KBM-7 (cell line): ENCODE results near the gene GDE1.
A peak's percentile ranks its signal among the peaks of the same experiment; 100 is the strongest.

Source experiments
- DNase-seq: peaks from one replicate; pipeline ENCODE4 v3.0.0-alpha.2; 2015
- in situ Hi-C: fragments of 300-500 bp; cut with MboI; formaldehyde crosslinking; loops from 2 replicates; pipeline ENCODE4 v1.14.3; 2020; ENCODE audit warnings: low sequenced_read_pairs, low pct_unique_long_range_greater_than_20kb, mixed read lengths

GDE1 gene

GRCh38 chr16:19524616-19525384, 2.9 kb upstream of the GDE1 start:
- in situ Hi-C loops: no loop called here
- peak; percentile 68 for DNase-seq

- in situ Hi-C loops: no loop called here
- no peak for DNase-seq
Observed at GRCh38 chr16:19524356-19524615, 2.4 kb upstream of the GDE1 start.

- peak; percentile 95 for DNase-seq
- in situ Hi-C loops: no loop called here
Observed at GRCh38 chr16:19523559-19524355, 1.9 kb upstream of the GDE1 start, which contains the start of gene CCP110. Gene CCP110, plus strand, starts transcription at chr16:19523942. Its CDS starts 3,940 bp downstream, at chr16:19527882.

- DNase-seq: no peak
- in situ Hi-C loops: no loop called here
Observed at GRCh38 chr16:19523184-19523558, 1.3 kb upstream of the GDE1 start.

- DNase-seq: no peak
- in situ Hi-C loops: no loop called here
Observed at GRCh38 chr16:19522760-19523159, 862 bp upstream of the GDE1 start.

- no peak for DNase-seq
Observed at GRCh38 chr16:19522397-19522732, 467 bp upstream of the GDE1 start.

GRCh38 chr16:19520861-19521331, 1.0 kb downstream of the GDE1 start:
- peak; percentile 60 for DNase-seq
- in situ Hi-C loops: no loop called here

More at GRCh38 chr16:19522397-19522732, 467 bp upstream of the GDE1 start:
- in situ Hi-C loops: no loop called here

GRCh38 chr16:19518388-19518787, 3.5 kb downstream of the GDE1 start:
- in situ Hi-C loops: no loop called here
- no peak for DNase-seq

- no peak for DNase-seq
- in situ Hi-C loops: no loop called here
Observed at GRCh38 chr16:19517424-19518089, 4.3 kb downstream of the GDE1 start.

GRCh38 chr16:19515757-19516156, 6.1 kb downstream of the GDE1 start:
- in situ Hi-C loops: no loop called here
- no peak for DNase-seq

GRCh38 chr16:19513377-19514053, 8.4 kb downstream of the GDE1 start:
- peak; percentile 69 for DNase-seq
- in situ Hi-C loops: no loop called here

- in situ Hi-C loops: no loop called here
- no peak for DNase-seq
Observed at GRCh38 chr16:19512297-19512696, 9.6 kb downstream of the GDE1 start.

- in situ Hi-C loops: no loop called here
Observed at GRCh38 chr16:19507867-19508266, 14.0 kb downstream of the GDE1 start.

GRCh38 chr16:19506965-19507364, 14.9 kb downstream of the GDE1 start:
- DNase-seq: no peak
- in situ Hi-C loops: no loop called here

More at GRCh38 chr16:19507867-19508266, 14.0 kb downstream of the GDE1 start:
- no peak for DNase-seq

GRCh38 chr16:19505600-19506303, 16.1 kb downstream of the GDE1 start:
- in situ Hi-C loops: no loop called here
- no peak for DNase-seq

GRCh38 chr16:19503461-19504075, 18.3 kb downstream of the GDE1 start:
- in situ Hi-C loops: no loop called here
- no peak for DNase-seq

GRCh38 chr16:19502395-19503131, 19.3 kb downstream of the GDE1 start:
- in situ Hi-C loops: no loop called here
- DNase-seq: peak; percentile 63

GRCh38 chr16:19499481-19499880, 22.4 kb downstream of the GDE1 start:
- in situ Hi-C loops: no loop called here
- no peak for DNase-seq
